Body of pancreas (tissue), 4 donors: ENCODE results near the gene GCDH. TPM values are rescaled to one million over a fixed set of nuclear protein-coding genes. Genes with fewer than 3 reads are reported as not detected.
A peak's percentile ranks its signal among the peaks of the same experiment; 100 is the strongest.

Experiments used
- ATAC-seq: fragments of 150-250 bp; one replicate; pipeline ENCODE4 v1.9.1; 2016
- DNase-seq, 4 donors: peaks; one replicate each; pipeline ENCODE4 v3.0.0-alpha.2; 2019
- H3K27ac ChIP-seq, 4 donors: fragments of 200-600 bp; sonication (generic); 1 replicate in 3 of 4; 2 replicates in 1 of 4; pipeline versions ENCODE4 v1.5.1 to v1.6.1; 2016 to 2019; ENCODE audit warnings: mild to moderate bottlenecking in 1 of 4, mixed read lengths in 1 of 4, moderate library complexity in 1 of 4
- H3K27me3 ChIP-seq, 2 donors: fragments of 200-600 bp; sonication (generic); one replicate each; pipeline ENCODE4 v1.6.0; 2016; ENCODE audit warnings: mild to moderate bottlenecking in 1 of 2
- H3K36me3 ChIP-seq, 2 donors: fragments of 200-600 bp; sonication (generic); replicated peaks in 1 of 2; 2 replicates each; pipeline ENCODE4 v1.5.1; 2016; ENCODE audit warnings: low read depth in 2 of 2; ENCODE audit not compliant: insufficient read depth in 1 of 2
- H3K4me1 ChIP-seq: fragments of 200-600 bp; sonication (generic); one replicate; pipeline ENCODE4 v1.6.0; 2016
- H3K4me3 ChIP-seq, 2 donors: fragments of 200-600 bp; sonication (generic); 1 replicate in 1 of 2; 2 replicates in 1 of 2; pipeline ENCODE4 v1.5.1; 2016 to 2019
- H3K9me3 ChIP-seq, 3 donors: fragments of 200-600 bp; sonication (generic); 1 replicate in 2 of 3; 2 replicates in 1 of 3; pipeline ENCODE4 v1.5.1; 2016
- CTCF ChIP-seq, 7 experiments: fragments of 450-650 bp in 4 of 7; fragments of 200-600 bp in 3 of 7; sonication (generic) in 3 of 7; IDR thresholded peaks; one replicate each; pipeline ENCODE4 v1.5.1; 2016 to 2019; ENCODE audit warnings: antibody characterized with exemption in 7 of 7
- POLR2A ChIP-seq, 3 donors: fragments of 450-650 bp; IDR thresholded peaks; one replicate each; pipeline ENCODE4 v1.6.1; 2016; ENCODE audit warnings: antibody characterized with exemption in 3 of 3, mild to moderate bottlenecking in 2 of 3
- WGBS, 2 donors: methylation state at CpG; one replicate each; pipeline ENCODE4 v1.1.5; 2017; 5-methylcytosine and 5-hydroxymethylcytosine counted together
- intact Hi-C: fragments of 100-400 bp; cut with DNase I; formaldehyde crosslinking; loops from one replicate; pipeline ENCODE4 v1.15.1; 2023
- total RNA-seq, 2 donors: library from RNA; depleted of rRNA; stranded (reverse); fragments of >200 nt; gene quantifications; one replicate each; pipeline ENCODE4 v1.1.0, GENCODE V29; 2016

The GCDH gene
- total RNA-seq, 2 donors from 2014 or later = 17.4 to 57.7 TPM

DNA sequence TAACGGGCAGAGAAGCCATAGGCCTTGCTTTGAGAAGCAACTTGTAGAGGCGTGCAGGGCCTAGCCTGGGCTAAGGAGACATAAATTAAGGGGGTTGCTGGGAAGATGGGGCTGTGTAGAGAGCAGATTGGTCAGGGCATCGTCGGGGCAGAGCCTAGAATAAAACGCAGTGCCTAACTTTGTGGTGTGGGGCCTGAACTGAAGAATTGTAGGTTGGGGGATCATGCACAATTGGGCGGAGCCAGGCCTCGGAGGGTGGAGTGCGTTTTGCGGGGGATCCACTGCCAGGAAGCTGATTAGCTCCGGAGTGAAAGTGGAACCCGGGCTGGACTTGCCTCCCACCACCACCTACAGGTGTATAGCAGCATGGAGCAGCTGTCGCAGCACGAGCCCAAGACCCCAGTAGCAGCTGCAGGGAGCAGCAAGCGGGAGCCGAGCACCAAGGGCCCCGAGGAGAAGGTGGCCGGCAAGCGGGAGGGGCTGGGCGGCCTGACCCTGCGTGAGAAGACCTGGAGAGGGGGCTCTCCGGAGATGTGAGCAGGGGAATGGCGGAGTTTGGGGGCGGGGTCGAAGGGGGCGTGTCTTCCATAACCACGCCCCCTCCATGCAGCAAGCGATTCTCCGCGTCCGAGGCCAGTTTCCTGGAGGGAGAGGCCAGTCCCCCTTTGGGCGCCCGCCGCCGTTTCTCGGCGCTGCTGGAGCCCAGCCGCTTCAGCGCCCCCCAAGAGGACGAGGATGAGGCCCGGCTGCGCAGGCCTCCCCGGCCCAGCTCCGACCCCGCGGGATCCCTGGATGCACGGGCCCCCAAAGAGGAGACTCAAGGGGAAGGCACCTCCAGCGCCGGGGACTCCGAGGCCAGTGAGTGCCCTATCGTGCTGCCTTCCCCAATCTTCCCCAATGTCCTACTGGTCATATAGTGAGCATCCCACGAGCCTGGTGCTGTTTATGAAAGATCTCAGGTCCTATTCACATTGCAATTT lies 23.6 kb upstream of the GCDH start:
- Histone ChIP-seq H3K9me3 (no peaks in the 10 kb centered on the region), H3K27me3 (no peaks in the 10 kb centered on the region), H3K4me3 (peak overlapping the region in 1 of 2 donors; percentile 15), H3K36me3 (no peaks in the 10 kb centered on the region), H3K4me1 (peaks cover 10% of the 10 kb centered on the region), H3K27ac (peak overlapping the region in 1 of 4 donors; percentile 24)
- DNase-seq (peak; percentile 63 to 82 (median 68)), ATAC-seq (peak; percentile 71)
- intact Hi-C loops = no loop called here
- 10 to 20% methylated on average over 25 to 51 of the region's 51 CpGs for WGBS, 2 donors
- no peak for TF ChIP-seq CTCF (IDR thresholded peaks at IDR 0.05)
- no peak for TF ChIP-seq POLR2A (IDR thresholded peaks at IDR 0.05)

GRCh38 chr19:12868540-12869112 lies 22.3 kb upstream of the GCDH start:
- Histone ChIP-seq H3K9me3 (no peaks in the 10 kb centered on the region), H3K4me3 (no peak overlapping the region), H3K27me3 (no peaks in the 10 kb centered on the region), H3K4me1 (peaks cover 15% of the 10 kb centered on the region), H3K27ac (no peak overlapping the region), H3K36me3 (no peaks in the 10 kb centered on the region)
- intact Hi-C loops = no loop called here
- DNase-seq (no peak), ATAC-seq (no peak)
- TF ChIP-seq POLR2A (IDR thresholded peaks at IDR 0.05) (no peak), CTCF (IDR thresholded peaks at IDR 0.05) (no peak)
- 84 to 91% methylated on average over 5 to 10 of the region's 10 CpGs for WGBS, 2 donors

- no peaks in the 10 kb centered on the region for H3K9me3 ChIP-seq
- 86 to 88% methylated on average over 3 of the region's 3 CpGs for WGBS, 2 donors
- no peak overlapping the region for H3K27ac ChIP-seq
- H3K4me1 ChIP-seq = peaks cover 17% of the 10 kb centered on the region
- ATAC-seq (no peak), DNase-seq (no peak)
- intact Hi-C loops = no loop called here
- H3K4me3 ChIP-seq = no peak overlapping the region
- no peaks in the 10 kb centered on the region for H3K27me3 ChIP-seq
- peaks cover 0 to 6% of the 10 kb centered on the region in 2 donors for H3K36me3 ChIP-seq
- TF ChIP-seq POLR2A (IDR thresholded peaks at IDR 0.05) = no peak
- no peak for TF ChIP-seq CTCF (IDR thresholded peaks at IDR 0.05)
Observed at GRCh38 chr19:12871681-12872080, 19.3 kb upstream of the GCDH start.

DNA sequence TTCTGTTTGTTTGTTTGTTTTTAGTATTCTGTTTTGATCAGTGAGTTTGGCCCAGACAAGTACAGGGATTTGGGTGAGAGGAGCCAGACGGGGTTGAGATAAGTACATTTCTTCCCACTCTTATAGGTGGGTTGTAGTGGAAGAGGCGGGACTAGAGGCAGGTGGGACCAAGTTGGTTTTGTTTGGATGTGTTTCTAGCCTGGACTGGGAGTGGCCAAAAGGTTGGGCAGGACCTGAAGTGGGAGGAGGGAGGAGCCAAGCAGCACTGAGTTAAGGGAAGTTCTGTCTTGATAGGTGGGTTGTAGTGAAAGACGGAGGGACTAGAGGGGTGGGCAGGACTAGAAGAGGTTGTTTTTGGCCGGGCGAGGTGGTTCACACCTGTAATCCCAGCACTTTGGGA lies 18.7 kb upstream of the GCDH start:
- 84 to 86% methylated on average over 5 of the region's 5 CpGs for WGBS, 2 donors
- no peak overlapping the region for H3K27ac ChIP-seq
- intact Hi-C loops = no loop called here
- H3K9me3 ChIP-seq = no peaks in the 10 kb centered on the region
- TF ChIP-seq POLR2A (IDR thresholded peaks at IDR 0.05) = no peak
- no peak for TF ChIP-seq CTCF (IDR thresholded peaks at IDR 0.05)
- H3K36me3 ChIP-seq = peaks cover 0 to 6% of the 10 kb centered on the region in 2 donors
- H3K4me3 ChIP-seq = no peak overlapping the region
- H3K27me3 ChIP-seq = no peaks in the 10 kb centered on the region
- ATAC-seq (no peak), DNase-seq (no peak)
- peaks cover 14% of the 10 kb centered on the region for H3K4me1 ChIP-seq
